HEK293T (cell line): ENCODE data around the gene FKBP5.
"Not testable (repeated sequence)": the region's sequence is repeated elsewhere in the genome, so short reads cannot be mapped to it uniquely, and the experiment has no call there.

ENCODE experiments used
- CTCF ChIA-PET: fragments of 350-600 bp; formaldehyde crosslinking; extraction: SDS; loops from one replicate; lab custom pipeline; 2021; ENCODE audit warnings: antibody characterized with exemption, inconsistent platforms; lab: Yijun Ruan, JAX
- POLR2A ChIA-PET: fragments of 350-600 bp; formaldehyde crosslinking; extraction: SDS; loops from one replicate; lab custom pipeline; 2020; ENCODE audit warnings: antibody characterized with exemption, inconsistent platforms; lab: Yijun Ruan, JAX
- DNase-seq: peaks from one replicate; pipeline ENCODE4 v3.0.0; 2012; ENCODE audit warnings: mixed read lengths; ENCODE audit errors: extremely low spot score
- ARNT ChIP-seq: fragments of 450-650 bp; IDR thresholded peaks from 2 replicates; pipeline ENCODE4 v1.6.1; 2017; ENCODE audit warnings: mild to moderate bottlenecking
- BHLHE40 ChIP-seq: fragments of 450-650 bp; IDR thresholded peaks from 2 replicates; pipeline ENCODE4 v1.6.1; 2016; ENCODE audit warnings: mild to moderate bottlenecking, moderate library complexity, borderline replicate concordance
- CTBP1 ChIP-seq: fragments of 450-650 bp; IDR thresholded peaks from 2 replicates; pipeline ENCODE4 v1.6.1; 2016; ENCODE audit warnings: borderline replicate concordance
- ELF4 ChIP-seq: fragments of 450-650 bp; IDR thresholded peaks from 2 replicates; pipeline ENCODE4 v1.6.1; 2017; ENCODE audit warnings: antibody characterized with exemption
- FOXA1 ChIP-seq: fragments of 450-650 bp; IDR thresholded peaks from 2 replicates; pipeline ENCODE4 v1.6.1; 2016; ENCODE audit warnings: mild to moderate bottlenecking
- FOXK2 ChIP-seq: fragments of 450-650 bp; IDR thresholded peaks from 2 replicates; pipeline ENCODE4 v1.6.1; 2016; ENCODE audit warnings: mild to moderate bottlenecking
- FOXM1 ChIP-seq: fragments of 450-650 bp; IDR thresholded peaks from 2 replicates; pipeline ENCODE4 v1.6.1; 2017; ENCODE audit warnings: mild to moderate bottlenecking, borderline replicate concordance
- HDGF ChIP-seq: fragments of 450-650 bp; IDR thresholded peaks from 2 replicates; pipeline ENCODE4 v1.6.1; 2017; ENCODE audit warnings: antibody characterized with exemption, borderline replicate concordance
- L3MBTL2 ChIP-seq: fragments of 450-650 bp; conservative IDR thresholded peaks from 2 replicates; pipeline ENCODE4 v1.6.1; 2016; ENCODE audit warnings: mild to moderate bottlenecking
- LEF1 ChIP-seq: fragments of 450-650 bp; IDR thresholded peaks from 2 replicates; pipeline ENCODE4 v1.6.1; 2017; ENCODE audit warnings: mild to moderate bottlenecking, borderline replicate concordance
- NFRKB ChIP-seq: fragments of 450-650 bp; IDR thresholded peaks from 2 replicates; pipeline ENCODE4 v1.6.1; 2016; ENCODE audit warnings: mild to moderate bottlenecking, moderate library complexity
- PKNOX1 ChIP-seq: fragments of 450-650 bp; IDR thresholded peaks from 2 replicates; pipeline ENCODE4 v1.6.1; 2016
- SP1 ChIP-seq: fragments of 450-650 bp; IDR thresholded peaks from 2 replicates; pipeline ENCODE4 v1.6.1; 2017
- SUZ12 ChIP-seq: fragments of 450-650 bp; IDR thresholded peaks from 2 replicates; pipeline ENCODE4 v1.6.1; 2016; ENCODE audit warnings: mild to moderate bottlenecking
- TARDBP ChIP-seq: fragments of 450-650 bp; IDR thresholded peaks from 2 replicates; pipeline ENCODE4 v1.6.1; 2016
- ZNF384 ChIP-seq: fragments of 450-650 bp; IDR thresholded peaks from 2 replicates; pipeline ENCODE4 v1.6.1; 2016

FKBP5 gene

GRCh38 chr6:35677456-35677855 lies 11.3 kb downstream of the FKBP5 start:
- POLR2A ChIA-PET, result no interaction called here

GRCh38 chr6:35675871-35676459 lies 12.8 kb downstream of the FKBP5 start:
- ChIA-PET POLR2A (no interaction called here), CTCF (interaction anchor here (1.1 kb wide), 1 partner anchor 11 kb away, joined by 3 read pairs; no protein-coding TSS in a partner anchor)
- no peak for TF ChIP-seq LEF1
- no peak for TF ChIP-seq FOXA1
- no peak for TF ChIP-seq FOXM1
- TF ChIP-seq TARDBP, result no peak
- no peak for TF ChIP-seq FOXK2
- TF ChIP-seq BHLHE40, result no peak
- TF ChIP-seq ARNT, result no peak
- no peak for TF ChIP-seq CTBP1
- no peak for TF ChIP-seq SP1
- TF ChIP-seq SUZ12, result no peak
- TF ChIP-seq ELF4, result no peak
- no peak for TF ChIP-seq ZNF384
- no peak for TF ChIP-seq HDGF
- TF ChIP-seq PKNOX1, result no peak
- TF ChIP-seq NFRKB, result no peak
- no peak for TF ChIP-seq L3MBTL2
- no peak for DNase-seq

More at GRCh38 chr6:35677456-35677855, 11.3 kb downstream of the FKBP5 start:
- DNase-seq, result no peak
- no peak for TF ChIP-seq ARNT
- no peak for TF ChIP-seq LEF1
- TF ChIP-seq L3MBTL2, result no peak
- TF ChIP-seq ELF4, result no peak
- no peak for TF ChIP-seq HDGF
- TF ChIP-seq CTBP1, result no peak
- CTCF ChIA-PET, result no interaction called here

- ChIA-PET CTCF (no interaction called here), POLR2A (no interaction called here)
- TF ChIP-seq SP1 (no peak), LEF1 (no peak), SUZ12 (no peak), CTBP1 (no peak), L3MBTL2 (no peak), FOXM1 (no peak), FOXA1 (no peak)
- no peak for DNase-seq
Measured at GRCh38 chr6:35674594-35674993, 14.1 kb downstream of the FKBP5 start.

GRCh38 chr6:35673755-35674154 lies 15.0 kb downstream of the FKBP5 start:
- POLR2A ChIA-PET, result no interaction called here
- no peak for DNase-seq
- TF ChIP-seq LEF1, result no peak
- no peak for TF ChIP-seq PKNOX1
- CTCF ChIA-PET, result no interaction called here

- DNase-seq, CTCF ChIA-PET, POLR2A ChIA-PET: not testable (repeated sequence)
Measured at GRCh38 chr6:35673284-35673666, 15.4 kb downstream of the FKBP5 start.

- POLR2A ChIA-PET, DNase-seq, CTCF ChIA-PET: not testable (repeated sequence)
Measured at GRCh38 chr6:35670453-35670852, 18.3 kb downstream of the FKBP5 start.

- ChIA-PET POLR2A (no interaction called here), CTCF (no interaction called here)
- DNase-seq, result no peak
- TF ChIP-seq ZNF384 (no peak), PKNOX1 (no peak), ELF4 (no peak), NFRKB (no peak), HDGF (no peak), SP1 (no peak)
Measured at GRCh38 chr6:35669451-35670045, 19.2 kb downstream of the FKBP5 start.
